ENCODE measurements around the gene TEX10.

The TEX10 gene

DNA sequence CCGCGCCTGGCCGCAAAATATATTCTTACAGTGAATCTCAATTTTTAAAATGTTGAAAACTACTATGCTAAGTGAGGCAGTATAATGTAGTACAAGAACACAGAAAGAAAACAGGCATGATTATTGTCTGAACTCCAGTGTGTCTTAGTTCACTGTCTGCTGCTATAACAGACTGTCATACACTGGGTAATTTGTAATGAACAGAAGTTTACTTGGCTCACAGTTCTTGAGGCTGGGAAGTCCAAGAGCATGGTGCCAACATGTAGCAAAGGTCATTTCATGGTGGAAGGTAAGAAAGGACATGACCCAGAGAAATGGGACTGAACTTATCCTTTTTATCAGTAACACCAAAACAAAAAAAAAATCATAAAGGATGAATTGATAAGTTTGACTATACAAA, 19.9 kb upstream of the TEX10 start:
- Histone ChIP-seq H3K27me3 (ENCODE audit: control insufficient read depth in 1 of 2, insufficient read depth in 2 of 2, low read length in 2 of 2) (no peaks in the 10 kb centered on the region), H3K4me1 (ENCODE audit: control insufficient read depth in 1 of 2, insufficient read depth in 2 of 2, low read length in 2 of 2) (no peaks in the 10 kb centered on the region), H3K36me3 (ENCODE audit: control insufficient read depth in 1 of 2, insufficient read depth in 2 of 2, low read length in 2 of 2) (no peaks in the 10 kb centered on the region), H3K4me3 (ENCODE audit: low read depth in 1 of 2, low read length in 2 of 2) (no peak overlapping the region), H3K9me3 (ENCODE audit: control insufficient read depth in 1 of 2, low read length in 2 of 2) (peaks cover 10 to 15% of the 10 kb centered on the region in 2 donors), H3K27ac (ENCODE audit: low read depth, low read length) (no peak overlapping the region), H3K9ac (ENCODE audit: low read depth in 1 of 2, low read length in 2 of 2) (no peak overlapping the region)

DNA sequence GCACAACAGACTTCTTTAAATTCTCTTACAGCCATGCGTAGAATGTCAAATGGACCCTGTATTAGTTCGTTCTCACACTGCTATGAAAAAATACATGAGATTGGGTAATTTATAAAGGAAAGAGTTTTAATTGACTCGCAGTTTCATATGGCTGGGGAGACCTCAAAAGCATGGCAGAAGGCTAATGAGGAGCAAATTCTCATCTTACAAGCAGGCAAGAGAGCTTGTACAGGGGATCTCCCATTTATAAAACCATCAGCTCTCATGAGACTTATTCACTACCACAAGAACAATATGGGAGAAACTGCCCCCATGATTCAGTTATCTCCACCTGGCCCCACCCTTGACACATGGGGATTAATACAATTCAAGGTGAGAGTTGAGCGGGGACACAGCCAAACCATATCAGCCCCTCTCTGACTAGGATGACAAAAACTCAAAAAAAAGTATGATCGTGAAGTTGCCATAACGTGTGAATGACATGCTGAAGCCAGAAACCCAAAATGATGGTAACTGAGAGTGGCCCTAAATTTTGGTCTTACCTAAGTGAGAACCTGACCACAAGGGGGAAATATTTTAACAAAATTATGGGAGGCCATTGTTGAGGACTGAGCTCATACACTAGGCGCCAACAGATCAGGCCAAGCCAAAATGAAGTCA, 17.5 kb upstream of the TEX10 start:
- Histone ChIP-seq H3K27me3 (ENCODE audit: control insufficient read depth in 1 of 2, insufficient read depth in 2 of 2, low read length in 2 of 2) (no peaks in the 10 kb centered on the region), H3K9ac (ENCODE audit: low read depth in 1 of 2, low read length in 2 of 2) (no peak overlapping the region), H3K27ac (ENCODE audit: low read depth, low read length) (no peak overlapping the region), H3K4me3 (ENCODE audit: low read depth in 1 of 2, low read length in 2 of 2) (no peak overlapping the region), H3K4me1 (ENCODE audit: control insufficient read depth in 1 of 2, insufficient read depth in 2 of 2, low read length in 2 of 2) (no peaks in the 10 kb centered on the region), H3K9me3 (ENCODE audit: control insufficient read depth in 1 of 2, low read length in 2 of 2) (peaks cover 13 to 25% of the 10 kb centered on the region in 2 donors), H3K36me3 (ENCODE audit: control insufficient read depth in 1 of 2, insufficient read depth in 2 of 2, low read length in 2 of 2) (no peaks in the 10 kb centered on the region)

DNA sequence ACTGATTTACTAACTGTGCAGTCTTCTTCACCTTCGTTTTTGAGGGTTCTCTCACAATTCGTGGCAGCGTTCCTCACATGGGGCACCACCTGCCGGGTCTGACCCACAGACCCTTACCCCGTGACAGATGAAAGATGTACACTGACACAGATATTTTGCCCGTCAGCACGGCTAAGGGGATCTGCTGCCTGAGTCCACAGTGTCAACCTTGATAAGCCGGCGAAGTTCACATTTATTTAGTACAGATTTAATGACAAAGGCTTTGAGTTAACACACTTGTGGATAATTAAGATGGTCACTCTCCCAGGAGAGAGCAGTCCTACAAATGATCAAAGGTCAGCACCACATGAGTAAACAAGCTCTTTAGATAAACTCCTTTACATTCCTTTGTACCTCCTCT, 15.9 kb upstream of the TEX10 start:
- Histone ChIP-seq H3K4me3 (ENCODE audit: low read depth in 1 of 2, low read length in 2 of 2) (no peak overlapping the region), H3K9me3 (ENCODE audit: control insufficient read depth in 1 of 2, low read length in 2 of 2) (peaks cover 13 to 29% of the 10 kb centered on the region in 2 donors), H3K27me3 (ENCODE audit: control insufficient read depth in 1 of 2, insufficient read depth in 2 of 2, low read length in 2 of 2) (no peaks in the 10 kb centered on the region), H3K9ac (ENCODE audit: low read depth in 1 of 2, low read length in 2 of 2) (no peak overlapping the region), H3K27ac (ENCODE audit: low read depth, low read length) (no peak overlapping the region), H3K4me1 (ENCODE audit: control insufficient read depth in 1 of 2, insufficient read depth in 2 of 2, low read length in 2 of 2) (no peaks in the 10 kb centered on the region), H3K36me3 (ENCODE audit: control insufficient read depth in 1 of 2, insufficient read depth in 2 of 2, low read length in 2 of 2) (no peaks in the 10 kb centered on the region)

DNA sequence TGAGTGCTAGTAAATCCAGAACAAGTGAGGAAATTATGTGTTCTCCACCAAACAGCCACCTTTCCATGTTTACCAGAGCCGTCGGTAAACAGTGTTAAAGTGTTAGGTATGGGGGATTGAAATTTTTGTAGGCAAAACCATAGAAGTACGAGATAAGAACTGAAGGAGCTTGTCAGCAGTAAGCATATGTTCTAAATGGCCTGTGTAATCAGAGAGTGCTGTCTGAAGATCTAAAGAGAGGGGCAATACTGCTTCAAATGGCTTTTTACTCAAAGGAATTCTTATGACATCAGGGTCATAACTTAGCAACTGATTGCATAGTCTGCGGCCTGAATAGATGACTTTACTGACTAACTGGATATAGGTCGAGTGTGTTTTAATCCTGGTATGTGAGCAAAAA, 13.4 kb upstream of the TEX10 start:
- Histone ChIP-seq H3K9ac (ENCODE audit: low read depth in 1 of 2, low read length in 2 of 2) (no peak overlapping the region), H3K27ac (ENCODE audit: low read depth, low read length) (no peak overlapping the region), H3K9me3 (ENCODE audit: control insufficient read depth in 1 of 2, low read length in 2 of 2) (peaks cover 13 to 29% of the 10 kb centered on the region in 2 donors), H3K27me3 (ENCODE audit: control insufficient read depth in 1 of 2, insufficient read depth in 2 of 2, low read length in 2 of 2) (no peaks in the 10 kb centered on the region), H3K4me1 (ENCODE audit: control insufficient read depth in 1 of 2, insufficient read depth in 2 of 2, low read length in 2 of 2) (no peaks in the 10 kb centered on the region), H3K36me3 (ENCODE audit: control insufficient read depth in 1 of 2, insufficient read depth in 2 of 2, low read length in 2 of 2) (no peaks in the 10 kb centered on the region), H3K4me3 (ENCODE audit: low read depth in 1 of 2, low read length in 2 of 2) (no peak overlapping the region)

DNA sequence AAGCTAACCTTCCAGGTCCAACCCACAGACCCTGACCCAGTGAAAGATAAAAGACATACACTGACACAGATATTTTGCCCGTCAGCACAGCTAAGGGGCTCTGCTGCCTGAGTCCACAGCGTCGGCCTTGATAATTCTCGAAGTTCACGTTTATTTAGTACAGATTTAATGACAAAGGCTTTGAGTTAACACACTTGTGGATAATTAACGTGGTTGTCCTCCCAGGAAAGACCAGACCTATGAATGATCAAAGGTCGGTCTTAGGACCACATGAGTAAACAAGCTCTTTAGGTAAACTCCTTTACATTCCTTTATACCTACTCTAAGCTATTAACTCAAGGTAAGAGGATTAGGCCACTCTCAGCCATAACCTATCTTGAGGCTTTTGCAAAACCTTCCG, 11.3 kb upstream of the TEX10 start:
- peaks cover 13 to 27% of the 10 kb centered on the region in 2 donors for H3K9me3 ChIP-seq (ENCODE audit: control insufficient read depth in 1 of 2, low read length in 2 of 2)

DNA sequence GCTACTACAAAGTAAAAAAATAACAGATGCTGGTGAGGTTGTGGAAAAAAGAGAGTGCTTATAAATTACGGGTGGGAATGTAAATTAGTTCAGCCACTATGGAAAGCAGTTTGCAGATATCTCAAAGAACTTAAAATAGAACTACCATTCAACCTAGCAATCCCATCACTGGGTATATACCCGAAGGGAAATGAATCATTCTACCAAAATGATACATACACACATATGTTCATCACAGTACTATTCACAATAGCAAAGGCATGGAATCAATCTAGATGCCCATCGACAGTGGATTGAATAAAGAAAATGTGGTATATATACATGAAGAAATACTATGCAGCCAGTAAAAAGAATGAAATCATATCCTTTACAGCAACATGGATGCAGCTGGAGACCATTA, 6.3 kb upstream of the TEX10 start:
- Histone ChIP-seq H3K9ac (ENCODE audit: low read depth in 1 of 2, low read length in 2 of 2) (no peak overlapping the region), H3K4me1 (ENCODE audit: control insufficient read depth in 1 of 2, insufficient read depth in 2 of 2, low read length in 2 of 2) (no peaks in the 10 kb centered on the region), H3K36me3 (ENCODE audit: control insufficient read depth in 1 of 2, insufficient read depth in 2 of 2, low read length in 2 of 2) (no peaks in the 10 kb centered on the region), H3K9me3 (ENCODE audit: control insufficient read depth in 1 of 2, low read length in 2 of 2) (peaks cover 0 to 3% of the 10 kb centered on the region in 2 donors), H3K27me3 (ENCODE audit: control insufficient read depth in 1 of 2, insufficient read depth in 2 of 2, low read length in 2 of 2) (no peaks in the 10 kb centered on the region), H3K27ac (ENCODE audit: low read depth, low read length) (no peak overlapping the region), H3K4me3 (ENCODE audit: low read depth in 1 of 2, low read length in 2 of 2) (no peak overlapping the region)

More for the DNA sequence above, 11.3 kb upstream of the TEX10 start:
- Histone ChIP-seq H3K27me3 (ENCODE audit: control insufficient read depth in 1 of 2, insufficient read depth in 2 of 2, low read length in 2 of 2) (no peaks in the 10 kb centered on the region), H3K9ac (ENCODE audit: low read depth in 1 of 2, low read length in 2 of 2) (no peak overlapping the region), H3K27ac (ENCODE audit: low read depth, low read length) (no peak overlapping the region), H3K36me3 (ENCODE audit: control insufficient read depth in 1 of 2, insufficient read depth in 2 of 2, low read length in 2 of 2) (no peaks in the 10 kb centered on the region), H3K4me3 (ENCODE audit: low read depth in 1 of 2, low read length in 2 of 2) (no peak overlapping the region), H3K4me1 (ENCODE audit: control insufficient read depth in 1 of 2, insufficient read depth in 2 of 2, low read length in 2 of 2) (no peaks in the 10 kb centered on the region)

DNA sequence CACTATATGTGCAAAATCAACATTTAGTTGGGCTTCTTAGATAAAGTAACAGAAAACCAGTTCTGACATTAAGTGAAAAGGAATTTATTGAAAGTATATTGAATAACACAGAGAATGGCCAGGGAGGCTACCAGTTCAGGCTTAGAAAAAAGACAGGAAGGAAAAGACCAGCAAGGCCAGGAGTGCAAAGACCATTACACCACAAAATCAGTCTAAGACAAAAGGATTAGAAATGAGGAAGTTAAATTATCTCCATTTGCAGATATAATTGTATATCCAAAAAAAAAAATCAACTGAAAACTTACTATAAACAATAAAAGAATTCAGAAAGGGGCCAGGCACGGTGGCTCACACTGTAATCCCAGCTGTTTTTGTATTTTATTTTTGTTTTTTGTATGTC, 4.8 kb upstream of the TEX10 start:
- Histone ChIP-seq H3K4me3 (ENCODE audit: low read depth in 1 of 2, low read length in 2 of 2) (no peak overlapping the region), H3K36me3 (ENCODE audit: control insufficient read depth in 1 of 2, insufficient read depth in 2 of 2, low read length in 2 of 2) (no peaks in the 10 kb centered on the region), H3K9ac (ENCODE audit: low read depth in 1 of 2, low read length in 2 of 2) (no peak overlapping the region), H3K4me1 (ENCODE audit: control insufficient read depth in 1 of 2, insufficient read depth in 2 of 2, low read length in 2 of 2) (no peaks in the 10 kb centered on the region), H3K9me3 (ENCODE audit: control insufficient read depth in 1 of 2, low read length in 2 of 2) (no peaks in the 10 kb centered on the region), H3K27me3 (ENCODE audit: control insufficient read depth in 1 of 2, insufficient read depth in 2 of 2, low read length in 2 of 2) (no peaks in the 10 kb centered on the region), H3K27ac (ENCODE audit: low read depth, low read length) (no peak overlapping the region)

DNA sequence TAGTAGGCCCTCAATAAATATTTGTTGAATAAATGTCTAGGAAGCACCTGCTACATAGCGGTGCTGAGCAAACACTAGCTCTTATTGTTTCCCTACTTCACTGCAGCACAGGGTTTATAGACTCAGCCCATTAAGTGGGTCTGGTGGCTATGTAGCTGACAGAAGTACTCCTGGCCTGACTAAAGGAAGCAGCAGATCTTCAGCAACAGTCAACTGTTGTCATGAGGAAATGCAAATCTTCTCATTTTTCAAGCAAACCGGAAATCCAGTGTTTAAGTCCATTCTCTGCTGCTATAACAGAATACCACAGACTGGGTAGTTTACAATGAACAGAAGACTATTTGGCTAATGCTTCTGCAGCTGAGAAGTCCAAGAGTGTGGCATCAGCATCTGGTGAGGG, 2.8 kb upstream of the TEX10 start:
- Histone ChIP-seq H3K36me3 (ENCODE audit: control insufficient read depth in 1 of 2, insufficient read depth in 2 of 2, low read length in 2 of 2) (no peaks in the 10 kb centered on the region), H3K4me1 (ENCODE audit: control insufficient read depth in 1 of 2, insufficient read depth in 2 of 2, low read length in 2 of 2) (peaks cover 0 to 6% of the 10 kb centered on the region in 2 donors), H3K27me3 (ENCODE audit: control insufficient read depth in 1 of 2, insufficient read depth in 2 of 2, low read length in 2 of 2) (no peaks in the 10 kb centered on the region), H3K9ac (ENCODE audit: low read depth in 1 of 2, low read length in 2 of 2) (no peak overlapping the region), H3K4me3 (ENCODE audit: low read depth in 1 of 2, low read length in 2 of 2) (no peak overlapping the region), H3K9me3 (ENCODE audit: control insufficient read depth in 1 of 2, low read length in 2 of 2) (no peaks in the 10 kb centered on the region), H3K27ac (ENCODE audit: low read depth, low read length) (no peak overlapping the region)

DNA sequence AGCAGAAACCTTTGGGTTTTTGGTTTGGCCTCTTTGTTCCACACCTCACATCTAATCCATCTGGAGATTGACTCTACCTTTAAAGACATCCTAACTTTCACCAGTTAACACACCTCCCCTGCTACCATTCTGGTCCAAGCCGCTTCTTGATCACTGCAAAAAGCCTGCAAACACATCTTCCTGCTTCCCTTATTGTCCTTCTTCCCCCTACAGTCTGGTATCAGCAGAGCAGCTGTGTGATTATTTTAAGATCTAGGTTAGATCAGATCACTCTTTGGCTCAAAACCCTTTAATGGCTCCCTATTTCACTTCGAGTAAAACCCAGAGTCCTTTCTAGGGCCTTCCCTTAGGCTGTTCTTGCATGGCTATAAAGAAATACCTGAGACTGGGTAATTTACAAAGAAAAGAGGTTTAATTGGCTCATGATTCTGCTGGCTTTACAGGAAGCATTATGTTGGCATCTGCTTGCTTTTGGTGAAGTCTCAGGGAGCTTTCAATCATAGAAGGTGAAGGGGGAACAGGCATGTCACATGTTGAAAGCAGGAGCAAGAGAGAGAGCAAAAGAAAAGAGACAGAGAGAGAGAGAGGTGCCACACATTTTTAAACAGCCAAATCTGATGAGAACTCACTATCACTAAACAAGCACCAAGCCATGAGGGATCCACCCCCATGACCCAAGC, 1.5 kb upstream of the TEX10 start:
- Histone ChIP-seq H3K27ac (ENCODE audit: low read depth, low read length) (no peak overlapping the region), H3K4me1 (ENCODE audit: control insufficient read depth in 1 of 2, insufficient read depth in 2 of 2, low read length in 2 of 2) (peaks cover 0 to 12% of the 10 kb centered on the region in 2 donors), H3K4me3 (ENCODE audit: low read depth in 1 of 2, low read length in 2 of 2) (no peak overlapping the region), H3K9me3 (ENCODE audit: control insufficient read depth in 1 of 2, low read length in 2 of 2) (no peaks in the 10 kb centered on the region), H3K27me3 (ENCODE audit: control insufficient read depth in 1 of 2, insufficient read depth in 2 of 2, low read length in 2 of 2) (no peaks in the 10 kb centered on the region), H3K36me3 (ENCODE audit: control insufficient read depth in 1 of 2, insufficient read depth in 2 of 2, low read length in 2 of 2) (no peaks in the 10 kb centered on the region), H3K9ac (ENCODE audit: low read depth in 1 of 2, low read length in 2 of 2) (no peak overlapping the region)

DNA sequence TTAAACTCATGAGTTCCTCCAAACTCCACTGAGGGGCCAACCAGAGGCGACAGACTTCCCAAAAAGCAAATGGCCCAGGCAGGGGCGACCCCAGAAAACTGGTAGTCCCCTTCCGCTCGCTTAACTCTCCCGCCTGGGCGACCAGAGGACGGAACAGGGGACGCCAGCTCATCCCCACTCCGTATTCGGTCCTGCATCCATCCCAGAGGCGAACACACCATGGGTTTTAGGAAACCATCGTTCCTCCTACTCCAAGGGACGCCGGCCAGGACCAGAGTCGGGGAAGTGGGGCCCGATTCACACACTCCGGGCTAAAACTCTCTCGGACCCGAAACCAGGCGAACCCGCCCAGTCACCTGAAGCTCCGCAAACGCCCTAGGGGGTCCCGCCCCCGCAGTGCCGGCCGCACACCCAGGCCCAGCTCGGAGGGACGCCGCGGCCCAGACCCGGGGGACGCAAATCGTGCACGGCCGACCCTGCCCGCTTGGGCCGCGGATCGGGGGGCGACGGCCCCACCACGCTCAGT, 478 bp downstream of the TEX10 start:
- Histone ChIP-seq H3K27ac (ENCODE audit: low read depth, low read length) (peak overlapping the region; percentile 67), H3K36me3 (ENCODE audit: control insufficient read depth in 1 of 2, insufficient read depth in 2 of 2, low read length in 2 of 2) (no peaks in the 10 kb centered on the region), H3K4me3 (ENCODE audit: low read depth in 1 of 2, low read length in 2 of 2) (peak overlapping the region; percentile 91 to 95), H3K27me3 (ENCODE audit: control insufficient read depth in 1 of 2, insufficient read depth in 2 of 2, low read length in 2 of 2) (no peaks in the 10 kb centered on the region), H3K4me1 (ENCODE audit: control insufficient read depth in 1 of 2, insufficient read depth in 2 of 2, low read length in 2 of 2) (peaks cover 0 to 12% of the 10 kb centered on the region in 2 donors), H3K9me3 (ENCODE audit: control insufficient read depth in 1 of 2, low read length in 2 of 2) (no peaks in the 10 kb centered on the region), H3K9ac (ENCODE audit: low read depth in 1 of 2, low read length in 2 of 2) (peak overlapping the region; percentile 69 to 77)
